ENCODE results near the gene FANCI. TPM values are rescaled to one million over a fixed set of nuclear protein-coding genes. Genes with fewer than 3 reads are reported as not detected.

The FANCI gene
- total RNA-seq, 1 experiment from 2014 or later = 112 TPM

- H3K36me3 ChIP-seq (ENCODE audit: control insufficient read depth in 1 of 2, insufficient read depth in 2 of 2, low read length in 2 of 2) = peaks cover 74 to 87% of the 10 kb centered on the region in 2 experiments
- ChIA-PET CTCF (no interaction called here), RAD21 (ENCODE audit: low non-redundant PET in 1 of 2, low total read pairs in 2 of 2, uncharacterized antibody in 2 of 2, unreplicated experiment in 2 of 2) (interaction anchor here in 1 of 2 experiments (0.6 kb wide), 1 partner anchor 46 kb away, joined by 4 read pairs; no protein-coding TSS in a partner anchor), POLR2A (no interaction called here)
- H2AFZ ChIP-seq (ENCODE audit: low read depth, low read length, poor library complexity, severe bottlenecking) = no peak overlapping the region
- DNase-seq (ENCODE audit: low read depth, low spot score) = no peak
- no peak for TF ChIP-seq ELF1 (IDR thresholded peaks at IDR 0.05; ENCODE audit: borderline replicate concordance, low read depth)
- no peak for TF ChIP-seq POLR2AphosphoS5 (IDR thresholded peaks at IDR 0.05; ENCODE audit: low read depth, low read length)
- TF ChIP-seq SP1 (IDR thresholded peaks at IDR 0.05; ENCODE audit: low read depth) = no peak
- no peak for TF ChIP-seq CTCF (IDR thresholded peaks at IDR 0.05 in 2 of 3, conservative IDR thresholded peaks at IDR 0.05 in 1 of 3; ENCODE audit: borderline replicate concordance in 1 of 3, insufficient read depth in 1 of 3, low read depth in 2 of 3, low read length in 2 of 3)
- TF ChIP-seq SRF (IDR thresholded peaks at IDR 0.05; ENCODE audit: low read depth) = no peak
- TF ChIP-seq CEBPB (IDR thresholded peaks at IDR 0.05; ENCODE audit: low read depth) = no peak
- TF ChIP-seq ZFX (IDR thresholded peaks at IDR 0.05) = no peak
- no peak for TF ChIP-seq EZH2phosphoT487 (IDR thresholded peaks at IDR 0.05; ENCODE audit: borderline replicate concordance)
- TF ChIP-seq EGR1 (IDR thresholded peaks at IDR 0.05; ENCODE audit: low read depth) = no peak
- TF ChIP-seq FOSL1 (IDR thresholded peaks at IDR 0.05; ENCODE audit: low read depth) = no peak
- TF ChIP-seq SIN3A (IDR thresholded peaks at IDR 0.05; ENCODE audit: low read depth) = no peak
- TF ChIP-seq RAD21 (IDR thresholded peaks at IDR 0.05; ENCODE audit: low read depth) = no peak
- TF ChIP-seq ZBTB33 (IDR thresholded peaks at IDR 0.05; ENCODE audit: extremely low read depth, insufficient replicate concordance, low read length) = no peak
- TF ChIP-seq ZNF274 (IDR thresholded peaks at IDR 0.05; ENCODE audit: low read depth, low read length) = no peak
- TF ChIP-seq YY1 (IDR thresholded peaks at IDR 0.05; ENCODE audit: extremely low read depth, insufficient replicate concordance, low read depth, low read length) = no peak
- no peak for TF ChIP-seq CBX3 (IDR thresholded peaks at IDR 0.05; ENCODE audit: low read depth)
- no peak for TF ChIP-seq ATF3 (IDR thresholded peaks at IDR 0.05)
- no peak for TF ChIP-seq EZH2 (IDR thresholded peaks at IDR 0.05)
- no peak for TF ChIP-seq POLR2A (IDR thresholded peaks at IDR 0.05; ENCODE audit: borderline replicate concordance, extremely low read depth, insufficient read depth, insufficient read length)
- TF ChIP-seq TCF7L2 (IDR thresholded peaks at IDR 0.05; ENCODE audit: borderline replicate concordance, extremely low read depth, insufficient read depth, insufficient read length) = no peak
- H3K27ac ChIP-seq (ENCODE audit: low read depth, low read length) = no peak overlapping the region
- H3K4me1 ChIP-seq (ENCODE audit: control insufficient read depth in 1 of 2, insufficient read depth in 2 of 2, low read length in 2 of 2) = no peaks in the 10 kb centered on the region
- intact Hi-C loops (cut with micrococcal nuclease) = no loop called here
- H3K9ac ChIP-seq (ENCODE audit: low read length) = no peak overlapping the region
- no peak overlapping the region for H3K4me3 ChIP-seq (replicated peaks in 1 of 2; ENCODE audit: low read depth in 1 of 2, low read length in 2 of 2)
- no peaks in the 10 kb centered on the region for H3K27me3 ChIP-seq (ENCODE audit: insufficient read depth, low read length)
- BruUV-seq (replicated peaks) = no TSS peak
- H3K79me2 ChIP-seq (ENCODE audit: insufficient read depth, low read length) = peaks cover 21% of the 10 kb centered on the region; the same call in 1 of the 2 replicates
- H4K20me1 ChIP-seq (ENCODE audit: insufficient read depth) = no peaks in the 10 kb centered on the region
- H3K9me2 ChIP-seq (ENCODE audit: insufficient read depth) = no peaks in the 10 kb centered on the region
- no peak overlapping the region for H3K4me2 ChIP-seq (ENCODE audit: low read length)
- H3K9me3 ChIP-seq (ENCODE audit: control insufficient read depth in 1 of 2, insufficient read depth in 1 of 2, low read depth in 1 of 2, low read length in 2 of 2) = no peaks in the 10 kb centered on the region
- no peak for ATAC-seq
These were observed 76.4 kb downstream of the FANCI start for GRCh38 chr15:89320200-89320599.
